DOHH2 (cell line): ENCODE measurements around the gene GSG1L.

Experiments
- H3F3A ChIP-seq: fragments of 200-600 bp; sonication (generic), shearing (Covaris generic); 2 replicates; pipeline ENCODE4 v1.6.0; 2016; ENCODE audit warnings: antibody characterized with exemption, mild to moderate bottlenecking; ENCODE audit not compliant: control insufficient read depth, insufficient read depth
- H3K27ac ChIP-seq: fragments of 200-600 bp; sonication (generic); 2 replicates; pipeline ENCODE4 v1.5.1; 2014; ENCODE audit warnings: low read depth, mild to moderate bottlenecking, low read length, moderate library complexity
- H3K27me3 ChIP-seq: fragments of 200-600 bp; sonication (generic); 2 replicates; pipeline ENCODE4 v1.6.1; 2014; ENCODE audit warnings: mild to moderate bottlenecking, low read length, mixed read lengths; ENCODE audit not compliant: control insufficient read depth
- H3K36me3 ChIP-seq: fragments of 200-600 bp; sonication (generic); 2 replicates; pipeline ENCODE4 v1.6.1; 2014; ENCODE audit warnings: mild to moderate bottlenecking, low read length, moderate library complexity, mixed read lengths; ENCODE audit not compliant: control insufficient read depth
- H3K4me1 ChIP-seq: fragments of 200-600 bp; sonication (generic); 2 replicates; pipeline ENCODE4 v1.6.1; 2014; ENCODE audit warnings: mild to moderate bottlenecking, low read length, mixed read lengths; ENCODE audit not compliant: control insufficient read depth
- H3K4me2 ChIP-seq: fragments of 200-600 bp; sonication (generic); 2 replicates; pipeline ENCODE4 v1.6.0; 2014; ENCODE audit warnings: mild to moderate bottlenecking, low read length, moderate library complexity
- H3K4me3 ChIP-seq: fragments of 200-600 bp; sonication (generic); 2 replicates; pipeline ENCODE4 v1.5.1; 2014; ENCODE audit warnings: mild to moderate bottlenecking, low read length, mixed read lengths
- H3K79me2 ChIP-seq: fragments of 200-600 bp; sonication (generic); 2 replicates; pipeline ENCODE4 v1.6.1; 2014; ENCODE audit warnings: mild to moderate bottlenecking, low read length, mixed read lengths; ENCODE audit not compliant: control insufficient read depth
- H3K9me2 ChIP-seq: fragments of 200-600 bp; sonication (generic); replicated peaks from 2 replicates; pipeline ENCODE4 v1.6.1; 2014; ENCODE audit warnings: mild to moderate bottlenecking, low read length, mixed read lengths; ENCODE audit not compliant: control insufficient read depth
- H3K9me3 ChIP-seq: fragments of 200-600 bp; sonication (generic); 2 replicates; pipeline ENCODE4 v1.6.1; 2014; ENCODE audit warnings: antibody characterized with exemption, low read length, mixed read lengths; ENCODE audit not compliant: control insufficient read depth, insufficient read depth
- H4K20me1 ChIP-seq: fragments of 200-600 bp; sonication (generic); 2 replicates; pipeline ENCODE4 v1.6.0; 2014; ENCODE audit warnings: low read depth, mild to moderate bottlenecking, antibody characterized with exemption, low read length, moderate library complexity; ENCODE audit not compliant: control insufficient read depth, insufficient read depth
- EZH2phosphoT487 ChIP-seq: fragments of 200-600 bp; sonication (generic); IDR thresholded peaks from 2 replicates; pipeline ENCODE4 v1.6.1; 2017; ENCODE audit warnings: borderline replicate concordance, mild to moderate bottlenecking, antibody characterized with exemption, low read length, moderate library complexity, mixed read lengths
- TF ChIP-seq, protein P1 (sequence below): fragments of 200-600 bp; sonication (generic); IDR thresholded peaks from one replicate; pipeline ENCODE4 v1.5.1; 2014; ENCODE audit warnings: antibody characterized with exemption, mild to moderate bottlenecking, low read depth, low read length; ENCODE audit not compliant: poor library complexity, severe bottlenecking

The GSG1L gene

DNA sequence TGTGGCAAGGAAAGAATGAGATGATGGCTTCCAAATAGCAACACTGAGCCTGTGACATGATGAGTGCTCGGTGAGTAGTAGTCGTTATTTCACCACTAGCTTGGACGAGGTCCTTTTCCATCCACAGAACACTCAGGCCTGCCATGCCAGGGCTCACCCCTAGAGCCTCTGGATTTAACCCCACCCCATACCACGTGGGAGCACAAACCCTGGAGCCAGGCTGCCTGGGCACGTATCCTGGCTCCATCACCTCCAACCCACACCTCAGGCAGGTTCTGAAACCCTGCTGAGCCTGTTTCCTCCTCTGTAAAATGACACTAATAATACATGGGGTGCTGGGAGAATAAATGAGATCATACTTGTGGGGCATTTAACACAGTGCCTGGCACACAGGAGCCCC is 321.2 kb downstream of the GSG1L start:
- no peaks in the 10 kb centered on the region for H3K9me3 ChIP-seq
- H3K4me2 ChIP-seq = no peak overlapping the region
- H3K27ac ChIP-seq = no peak overlapping the region
- H4K20me1 ChIP-seq = no peaks in the 10 kb centered on the region
- no peaks in the 10 kb centered on the region for H3K4me1 ChIP-seq
- no peaks in the 10 kb centered on the region for H3K79me2 ChIP-seq
- no peak overlapping the region for H3K4me3 ChIP-seq
- H3F3A ChIP-seq = no peaks in the 10 kb centered on the region
- H3K36me3 ChIP-seq = no peaks in the 10 kb centered on the region
- no peaks in the 10 kb centered on the region for H3K9me2 ChIP-seq
- TF ChIP-seq EZH2phosphoT487 = no peak
- TF ChIP-seq, protein P1, sequence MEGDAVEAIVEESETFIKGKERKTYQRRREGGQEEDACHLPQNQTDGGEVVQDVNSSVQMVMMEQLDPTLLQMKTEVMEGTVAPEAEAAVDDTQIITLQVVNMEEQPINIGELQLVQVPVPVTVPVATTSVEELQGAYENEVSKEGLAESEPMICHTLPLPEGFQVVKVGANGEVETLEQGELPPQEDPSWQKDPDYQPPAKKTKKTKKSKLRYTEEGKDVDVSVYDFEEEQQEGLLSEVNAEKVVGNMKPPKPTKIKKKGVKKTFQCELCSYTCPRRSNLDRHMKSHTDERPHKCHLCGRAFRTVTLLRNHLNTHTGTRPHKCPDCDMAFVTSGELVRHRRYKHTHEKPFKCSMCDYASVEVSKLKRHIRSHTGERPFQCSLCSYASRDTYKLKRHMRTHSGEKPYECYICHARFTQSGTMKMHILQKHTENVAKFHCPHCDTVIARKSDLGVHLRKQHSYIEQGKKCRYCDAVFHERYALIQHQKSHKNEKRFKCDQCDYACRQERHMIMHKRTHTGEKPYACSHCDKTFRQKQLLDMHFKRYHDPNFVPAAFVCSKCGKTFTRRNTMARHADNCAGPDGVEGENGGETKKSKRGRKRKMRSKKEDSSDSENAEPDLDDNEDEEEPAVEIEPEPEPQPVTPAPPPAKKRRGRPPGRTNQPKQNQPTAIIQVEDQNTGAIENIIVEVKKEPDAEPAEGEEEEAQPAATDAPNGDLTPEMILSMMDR = no peak
- no peaks in the 10 kb centered on the region for H3K27me3 ChIP-seq

DNA sequence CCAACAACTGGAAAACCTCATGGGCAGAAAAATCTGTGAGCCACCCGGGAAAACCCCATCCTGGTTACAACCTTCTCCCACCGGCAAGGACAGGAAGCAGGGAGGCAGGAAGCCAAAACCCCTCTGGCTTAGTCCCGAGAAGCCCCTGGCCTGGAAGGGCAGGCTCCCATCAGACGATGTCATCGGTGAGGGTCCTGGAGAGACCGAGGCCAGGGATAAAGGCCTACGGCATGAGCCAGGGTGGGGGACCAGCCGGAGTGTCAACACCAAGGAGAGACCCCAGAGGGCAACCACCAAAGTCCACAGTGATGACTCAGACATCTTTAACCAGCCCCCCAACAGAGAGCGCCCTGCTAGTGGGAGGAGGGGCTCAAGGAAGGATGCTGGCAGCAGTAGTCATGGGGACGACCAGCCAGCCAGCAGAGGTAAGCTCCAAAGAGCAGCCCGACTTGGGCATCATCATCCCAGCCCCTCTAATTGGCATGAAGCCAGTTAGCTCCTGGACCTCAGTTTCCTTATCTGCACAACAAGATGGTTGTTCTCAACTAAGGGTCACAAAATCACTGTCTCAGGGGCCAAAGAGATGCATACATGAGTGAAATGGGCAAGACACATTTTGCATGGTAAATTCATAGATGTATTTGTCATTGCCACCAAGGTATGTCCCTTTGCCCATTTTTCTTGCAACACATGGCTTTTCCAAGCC is 322.9 kb downstream of the GSG1L start:
- H3F3A ChIP-seq = no peaks in the 10 kb centered on the region
- H3K36me3 ChIP-seq = no peaks in the 10 kb centered on the region
- no peaks in the 10 kb centered on the region for H4K20me1 ChIP-seq
- no peaks in the 10 kb centered on the region for H3K27me3 ChIP-seq
- H3K9me3 ChIP-seq = no peaks in the 10 kb centered on the region
- no peak overlapping the region for H3K4me3 ChIP-seq
- H3K27ac ChIP-seq = no peak overlapping the region
- TF ChIP-seq, protein P1 = no peak
- TF ChIP-seq EZH2phosphoT487 = no peak
- no peaks in the 10 kb centered on the region for H3K9me2 ChIP-seq
- H3K79me2 ChIP-seq = no peaks in the 10 kb centered on the region
- H3K4me1 ChIP-seq = no peaks in the 10 kb centered on the region
- H3K4me2 ChIP-seq = no peak overlapping the region

DNA sequence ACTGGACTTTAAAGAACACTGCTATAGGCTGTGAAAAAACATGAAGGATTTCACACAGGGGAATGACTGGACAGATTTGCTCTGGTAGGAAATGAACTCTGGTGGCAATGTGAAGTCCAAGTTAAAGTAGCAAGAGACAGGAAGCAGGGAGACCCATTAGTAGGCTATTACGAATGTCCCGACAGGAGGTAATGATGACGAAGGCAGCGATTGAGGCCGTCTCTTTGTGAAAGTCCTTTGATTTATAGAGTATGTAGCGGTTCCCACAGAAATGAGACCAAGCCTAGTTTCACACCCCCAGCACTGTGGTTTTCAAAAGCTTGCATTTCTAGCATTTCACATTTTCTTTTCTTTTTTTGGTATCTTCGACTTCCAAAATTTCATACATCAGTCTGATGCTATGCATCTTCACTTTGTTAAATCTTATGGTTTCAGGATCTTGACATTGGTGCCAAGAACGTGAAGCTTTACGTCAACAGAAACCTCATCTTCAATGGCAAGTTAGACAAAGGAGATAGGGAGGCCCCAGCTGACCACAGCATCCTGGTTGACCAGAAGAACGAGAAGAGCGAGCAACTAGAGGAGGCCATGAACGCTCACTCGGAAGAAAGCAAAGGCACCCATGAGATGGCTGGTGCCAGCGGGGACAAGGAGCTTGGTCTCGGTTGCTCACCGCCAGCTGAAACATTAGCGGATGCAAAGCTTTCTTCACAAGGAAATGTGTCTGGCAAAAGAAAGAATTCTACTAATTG is 323.7 kb downstream of the GSG1L start:
- Histone ChIP-seq H3K4me1 (no peaks in the 10 kb centered on the region), H4K20me1 (no peaks in the 10 kb centered on the region), H3K27me3 (no peaks in the 10 kb centered on the region), H3F3A (no peaks in the 10 kb centered on the region), H3K27ac (no peak overlapping the region), H3K9me3 (no peaks in the 10 kb centered on the region), H3K4me3 (no peak overlapping the region), H3K9me2 (no peaks in the 10 kb centered on the region), H3K4me2 (no peak overlapping the region), H3K79me2 (no peaks in the 10 kb centered on the region), H3K36me3 (no peaks in the 10 kb centered on the region)
- TF ChIP-seq, protein P1 = no peak
- TF ChIP-seq EZH2phosphoT487 = no peak
